ENCODE measurements around the gene TUBA4A.

- TF ChIP-seq POLR2A (IDR thresholded peaks at IDR 0.05) (no peak), CTCF (IDR thresholded peaks at IDR 0.05 in 8 of 11, conservative IDR thresholded peaks at IDR 0.05 in 3 of 11) (no peak), POLR2AphosphoS5 (IDR thresholded peaks at IDR 0.05) (no peak)
Measured at GRCh38 chr2:219215871-219216534, 37.7 kb downstream of the TUBA4A start.

Data from spleen (tissue), 7 donors.